ENCODE data around the gene NDFIP1.

NDFIP1 gene

GRCh38 chr5:142110988-142111687, 2.6 kb downstream of the NDFIP1 start:
- H3K4me1 Mint-ChIP-seq: peaks cover 53% of the 10 kb centered on the region
- no peaks in the 10 kb centered on the region for H3K27me3 Mint-ChIP-seq
- no peak for DNase-seq (ENCODE audit: low spot score in 2 of 2)
- H3K9me3 Mint-ChIP-seq: no peaks in the 10 kb centered on the region
- no peak overlapping the region for H3K27ac Mint-ChIP-seq (ENCODE audit: low read depth)
- peak overlapping the region; percentile 94 for H3K4me3 Mint-ChIP-seq
- no peak for ATAC-seq (replicated peaks; ENCODE audit: extremely low read depth, poor library complexity, severe bottlenecking)
- H3K36me3 Mint-ChIP-seq (ENCODE audit: insufficient read depth): peaks cover 13% of the 10 kb centered on the region

- H3K9me3 Mint-ChIP-seq: no peaks in the 10 kb centered on the region
- DNase-seq (ENCODE audit: low spot score in 2 of 2) (no peak), ATAC-seq (replicated peaks; ENCODE audit: extremely low read depth, poor library complexity, severe bottlenecking) (no peak)
- H3K4me3 Mint-ChIP-seq: no peak overlapping the region
- H3K36me3 Mint-ChIP-seq (ENCODE audit: insufficient read depth): peaks cover 6% of the 10 kb centered on the region
- H3K27ac Mint-ChIP-seq (ENCODE audit: low read depth): no peak overlapping the region
- no peaks in the 10 kb centered on the region for H3K27me3 Mint-ChIP-seq
- peaks cover 75% of the 10 kb centered on the region for H3K4me1 Mint-ChIP-seq
Measured at GRCh38 chr5:142114687-142115086, 6.1 kb downstream of the NDFIP1 start.

GRCh38 chr5:142115937-142116614, 7.5 kb downstream of the NDFIP1 start:
- H3K4me1 Mint-ChIP-seq: peaks cover 72% of the 10 kb centered on the region
- H3K4me3 Mint-ChIP-seq: peak overlapping the region; percentile 33
- no peaks in the 10 kb centered on the region for H3K27me3 Mint-ChIP-seq
- ATAC-seq (replicated peaks; ENCODE audit: extremely low read depth, poor library complexity, severe bottlenecking) (no peak), DNase-seq (ENCODE audit: low spot score in 2 of 2) (no peak)
- H3K9me3 Mint-ChIP-seq: no peaks in the 10 kb centered on the region
- peaks cover 4% of the 10 kb centered on the region for H3K36me3 Mint-ChIP-seq (ENCODE audit: insufficient read depth)
- peak overlapping the region; percentile 61 for H3K27ac Mint-ChIP-seq (ENCODE audit: low read depth)

- Mint-ChIP-seq H3K36me3 (ENCODE audit: insufficient read depth) (peaks cover 12% of the 10 kb centered on the region), H3K27me3 (no peaks in the 10 kb centered on the region), H3K9me3 (no peaks in the 10 kb centered on the region), H3K4me3 (no peak overlapping the region), H3K4me1 (peaks cover 79% of the 10 kb centered on the region), H3K27ac (ENCODE audit: low read depth) (peak overlapping the region; percentile 24)
- no peak for ATAC-seq (replicated peaks; ENCODE audit: extremely low read depth, poor library complexity, severe bottlenecking)
- no peak for DNase-seq (ENCODE audit: low spot score in 2 of 2)
Measured at GRCh38 chr5:142117579-142118151, 9.1 kb downstream of the NDFIP1 start.

- no peak for ATAC-seq (replicated peaks; ENCODE audit: extremely low read depth, poor library complexity, severe bottlenecking)
- H3K27ac Mint-ChIP-seq (ENCODE audit: low read depth): peak overlapping the region; percentile 24
Measured at GRCh38 chr5:142118155-142118686, 9.6 kb downstream of the NDFIP1 start.

GRCh38 chr5:142119051-142119625, 10.6 kb downstream of the NDFIP1 start:
- ATAC-seq (replicated peaks; ENCODE audit: extremely low read depth, poor library complexity, severe bottlenecking): no peak
- Mint-ChIP-seq H3K4me3 (no peak overlapping the region), H3K9me3 (no peaks in the 10 kb centered on the region), H3K27me3 (no peaks in the 10 kb centered on the region), H3K36me3 (ENCODE audit: insufficient read depth) (peaks cover 15% of the 10 kb centered on the region), H3K4me1 (peaks cover 70% of the 10 kb centered on the region), H3K27ac (ENCODE audit: low read depth) (no peak overlapping the region)
- DNase-seq (ENCODE audit: low spot score in 2 of 2): no peak

More at GRCh38 chr5:142118155-142118686, 9.6 kb downstream of the NDFIP1 start:
- no peak overlapping the region for H3K4me3 Mint-ChIP-seq
- no peaks in the 10 kb centered on the region for H3K9me3 Mint-ChIP-seq
- no peak for DNase-seq (ENCODE audit: low spot score in 2 of 2)
- no peaks in the 10 kb centered on the region for H3K27me3 Mint-ChIP-seq
- peaks cover 76% of the 10 kb centered on the region for H3K4me1 Mint-ChIP-seq
- H3K36me3 Mint-ChIP-seq (ENCODE audit: insufficient read depth): peaks cover 14% of the 10 kb centered on the region

GRCh38 chr5:142120247-142120935, 11.8 kb downstream of the NDFIP1 start:
- Mint-ChIP-seq H3K27me3 (no peaks in the 10 kb centered on the region), H3K27ac (ENCODE audit: low read depth) (peak overlapping the region; percentile 32), H3K4me1 (peaks cover 66% of the 10 kb centered on the region), H3K9me3 (no peaks in the 10 kb centered on the region), H3K4me3 (no peak overlapping the region), H3K36me3 (ENCODE audit: insufficient read depth) (peaks cover 17% of the 10 kb centered on the region)
- no peak for DNase-seq (ENCODE audit: low spot score in 2 of 2)
- no peak for ATAC-seq (replicated peaks; ENCODE audit: extremely low read depth, poor library complexity, severe bottlenecking)

- ATAC-seq (replicated peaks; ENCODE audit: extremely low read depth, poor library complexity, severe bottlenecking) (no peak), DNase-seq (ENCODE audit: low spot score in 2 of 2) (no peak)
- Mint-ChIP-seq H3K4me3 (no peak overlapping the region), H3K27ac (ENCODE audit: low read depth) (no peak overlapping the region), H3K27me3 (no peaks in the 10 kb centered on the region), H3K36me3 (ENCODE audit: insufficient read depth) (peaks cover 18% of the 10 kb centered on the region), H3K4me1 (peaks cover 59% of the 10 kb centered on the region), H3K9me3 (no peaks in the 10 kb centered on the region)
Measured at GRCh38 chr5:142122121-142122520, 13.5 kb downstream of the NDFIP1 start.

GRCh38 chr5:142125378-142125777, 16.8 kb downstream of the NDFIP1 start:
- Mint-ChIP-seq H3K9me3 (no peaks in the 10 kb centered on the region), H3K4me1 (peaks cover 65% of the 10 kb centered on the region), H3K27me3 (no peaks in the 10 kb centered on the region), H3K4me3 (no peak overlapping the region), H3K36me3 (ENCODE audit: insufficient read depth) (peaks cover 16% of the 10 kb centered on the region), H3K27ac (ENCODE audit: low read depth) (no peak overlapping the region)
- ATAC-seq (replicated peaks; ENCODE audit: extremely low read depth, poor library complexity, severe bottlenecking) (no peak), DNase-seq (ENCODE audit: low spot score in 2 of 2) (no peak)

GRCh38 chr5:142125963-142126362, 17.4 kb downstream of the NDFIP1 start:
- H3K4me3 Mint-ChIP-seq: no peak overlapping the region
- ATAC-seq (replicated peaks; ENCODE audit: extremely low read depth, poor library complexity, severe bottlenecking) (no peak), DNase-seq (ENCODE audit: low spot score in 2 of 2) (no peak)
- peaks cover 17% of the 10 kb centered on the region for H3K36me3 Mint-ChIP-seq (ENCODE audit: insufficient read depth)
- H3K4me1 Mint-ChIP-seq: peaks cover 64% of the 10 kb centered on the region
- H3K9me3 Mint-ChIP-seq: no peaks in the 10 kb centered on the region
- H3K27me3 Mint-ChIP-seq: no peaks in the 10 kb centered on the region
- H3K27ac Mint-ChIP-seq (ENCODE audit: low read depth): peak overlapping the region; percentile 35

GRCh38 chr5:142128675-142129208, 20.2 kb downstream of the NDFIP1 start:
- no peaks in the 10 kb centered on the region for H3K27me3 Mint-ChIP-seq
- H3K36me3 Mint-ChIP-seq (ENCODE audit: insufficient read depth): peaks cover 14% of the 10 kb centered on the region
- peak overlapping the region; percentile 53 for H3K27ac Mint-ChIP-seq (ENCODE audit: low read depth)
- no peaks in the 10 kb centered on the region for H3K9me3 Mint-ChIP-seq
- ATAC-seq (replicated peaks; ENCODE audit: extremely low read depth, poor library complexity, severe bottlenecking) (no peak), DNase-seq (ENCODE audit: low spot score in 2 of 2) (no peak)
- peaks cover 49% of the 10 kb centered on the region for H3K4me1 Mint-ChIP-seq
- H3K4me3 Mint-ChIP-seq: no peak overlapping the region
